BLaER1 (cell line): ENCODE measurements around the gene ISCA2.
"Not testable (repeated sequence)": the region's sequence is repeated elsewhere in the genome, so short reads cannot be mapped to it uniquely, and the experiment has no call there.

Experiments used
- H3K27ac ChIP-seq: shearing (Covaris generic); formaldehyde crosslinking; 2 replicates; pipeline ENCODE4 v1.8.1; 2022
- H3K27me3 ChIP-seq: shearing (Covaris generic); formaldehyde crosslinking; 2 replicates; pipeline ENCODE4 v1.8.1; 2022
- H3K36me3 ChIP-seq: shearing (Covaris generic); formaldehyde crosslinking; 2 replicates; pipeline ENCODE4 v1.8.1; 2022
- H3K4me1 ChIP-seq: shearing (Covaris generic); formaldehyde crosslinking; 2 replicates; pipeline ENCODE4 v1.8.1; 2022
- H3K4me2 ChIP-seq: shearing (Covaris generic); formaldehyde crosslinking; 2 replicates; pipeline ENCODE4 v1.8.1; 2022
- H3K4me3 ChIP-seq: shearing (Covaris generic); formaldehyde crosslinking; 2 replicates; pipeline ENCODE4 v1.8.1; 2022
- H3K9ac ChIP-seq: shearing (Covaris generic); formaldehyde crosslinking; 2 replicates; pipeline ENCODE4 v1.8.1; 2022
- H3K9me3 ChIP-seq: shearing (Covaris generic); formaldehyde crosslinking; 2 replicates; pipeline ENCODE4 v1.8.1; 2022
- H4K20me1 ChIP-seq: shearing (Covaris generic); formaldehyde crosslinking; 2 replicates; pipeline ENCODE4 v1.8.1; 2022
- Cebpa-rat ChIP-seq: shearing (Covaris generic); IDR thresholded peaks from 2 replicates; pipeline ENCODE4 v1.8.1; 2022

ISCA2 gene

GRCh38 chr14:74493343-74494261 is at the start of gene ISCA2:
Gene ISCA2, plus strand, starts transcription at chr14:74493765. Its CDS starts 10 bp downstream, at chr14:74493775.
- Histone ChIP-seq H3K4me1 (peaks cover 43% of the 10 kb centered on the region), H3K36me3 (peaks cover 28% of the 10 kb centered on the region), H3K9ac (peak within 1 kb of the TSS; percentile 93), H4K20me1 (peaks cover 36% of the 10 kb centered on the region), H3K9me3 (no peaks in the 10 kb centered on the region), H3K4me3 (peak within 1 kb of the TSS; percentile 89), H3K27me3 (peaks cover 7% of the 10 kb centered on the region; the same call in 1 of the 2 replicates), H3K27ac (peak within 1 kb of the TSS; percentile 89), H3K4me2 (peak within 1 kb of the TSS; percentile 92)
- TF ChIP-seq Cebpa-rat, result no peak

GRCh38 chr14:74444866-74445265 is 48.7 kb upstream of the ISCA2 start:
- Histone ChIP-seq H3K27me3 (no peaks in the 10 kb centered on the region), H3K9ac (no peak overlapping the region), H4K20me1 (no peaks in the 10 kb centered on the region), H3K9me3 (no peaks in the 10 kb centered on the region), H3K4me3 (no peak overlapping the region), H3K4me2 (no peak overlapping the region), H3K4me1 (no peaks in the 10 kb centered on the region), H3K27ac (no peak overlapping the region), H3K36me3 (no peaks in the 10 kb centered on the region)
- TF ChIP-seq Cebpa-rat, result no peak

- not testable (repeated sequence) for H3K27ac ChIP-seq, H3K9me3 ChIP-seq, H3K27me3 ChIP-seq, H3K4me3 ChIP-seq, H3K36me3 ChIP-seq, H4K20me1 ChIP-seq, H3K9ac ChIP-seq
- peaks cover 50% of the 10 kb centered on the region for H3K4me1 ChIP-seq
- H3K4me2 ChIP-seq, result peak overlapping the region; percentile 14; the same call in 1 of the 2 replicates
Observed at GRCh38 chr14:74454397-74454796, 39.2 kb upstream of the ISCA2 start.

GRCh38 chr14:74456684-74457564 is 36.6 kb upstream of the ISCA2 start:
- Histone ChIP-seq H3K27ac (peak overlapping the region; percentile 18; the same call in 1 of the 2 replicates), H3K27me3 (no peaks in the 10 kb centered on the region), H3K4me3 (0 out of 2 replicates have a peak overlapping the region, but pooled peaks have one; percentile 9), H3K9me3 (no peaks in the 10 kb centered on the region), H3K4me1 (peaks cover 66% of the 10 kb centered on the region), H3K36me3 (no peaks in the 10 kb centered on the region), H4K20me1 (no peaks in the 10 kb centered on the region), H3K4me2 (peak overlapping the region; percentile 75), H3K9ac (no peak overlapping the region)
- TF ChIP-seq Cebpa-rat, result no peak

- peaks cover 66% of the 10 kb centered on the region for H3K4me1 ChIP-seq
- no peak overlapping the region for H3K4me3 ChIP-seq
- no peaks in the 10 kb centered on the region for H3K9me3 ChIP-seq
- TF ChIP-seq Cebpa-rat, result no peak
- no peak overlapping the region for H3K9ac ChIP-seq
- peak overlapping the region; percentile 75 for H3K4me2 ChIP-seq
- H4K20me1 ChIP-seq, result no peaks in the 10 kb centered on the region
- no peaks in the 10 kb centered on the region for H3K36me3 ChIP-seq
- H3K27ac ChIP-seq, result peak overlapping the region; percentile 18; the same call in 1 of the 2 replicates
- no peaks in the 10 kb centered on the region for H3K27me3 ChIP-seq
Observed at GRCh38 chr14:74457565-74457895, 36.0 kb upstream of the ISCA2 start.

- H4K20me1 ChIP-seq, result no peaks in the 10 kb centered on the region
- no peak for TF ChIP-seq Cebpa-rat
- no peak overlapping the region for H3K4me3 ChIP-seq
- no peaks in the 10 kb centered on the region for H3K9me3 ChIP-seq
- peak overlapping the region; percentile 12; the same call in 1 of the 2 replicates for H3K4me2 ChIP-seq
- H3K4me1 ChIP-seq, result peaks cover 62% of the 10 kb centered on the region
- H3K27ac ChIP-seq, result no peak overlapping the region
- H3K9ac ChIP-seq, result no peak overlapping the region
- no peaks in the 10 kb centered on the region for H3K27me3 ChIP-seq
- H3K36me3 ChIP-seq, result no peaks in the 10 kb centered on the region
Observed at GRCh38 chr14:74459289-74459946, 34.1 kb upstream of the ISCA2 start.

- Histone ChIP-seq H3K27ac (no peak overlapping the region), H3K4me1 (peaks cover 57% of the 10 kb centered on the region), H3K4me3 (no peak overlapping the region), H4K20me1 (no peaks in the 10 kb centered on the region), H3K36me3 (no peaks in the 10 kb centered on the region), H3K27me3 (no peaks in the 10 kb centered on the region), H3K9ac (no peak overlapping the region), H3K9me3 (no peaks in the 10 kb centered on the region), H3K4me2 (peak overlapping the region; percentile 12; the same call in 1 of the 2 replicates)
- TF ChIP-seq Cebpa-rat, result no peak
Observed at GRCh38 chr14:74459976-74460375, 33.6 kb upstream of the ISCA2 start.

- TF ChIP-seq Cebpa-rat, result no peak
- no peaks in the 10 kb centered on the region for H3K9me3 ChIP-seq
- no peak overlapping the region for H3K4me2 ChIP-seq
- no peaks in the 10 kb centered on the region for H4K20me1 ChIP-seq
- H3K27ac ChIP-seq, result no peak overlapping the region
- H3K27me3 ChIP-seq, result no peaks in the 10 kb centered on the region
- peaks cover 27% of the 10 kb centered on the region for H3K4me1 ChIP-seq
- no peak overlapping the region for H3K4me3 ChIP-seq
- no peaks in the 10 kb centered on the region for H3K36me3 ChIP-seq
- H3K9ac ChIP-seq, result no peak overlapping the region
Observed at GRCh38 chr14:74462993-74463392, 30.6 kb upstream of the ISCA2 start.

GRCh38 chr14:74463697-74464096 is 29.9 kb upstream of the ISCA2 start:
- Histone ChIP-seq H3K4me1 (peaks cover 21% of the 10 kb centered on the region), H3K36me3 (no peaks in the 10 kb centered on the region), H3K9ac (no peak overlapping the region), H3K27ac (no peak overlapping the region), H3K4me2 (no peak overlapping the region), H3K4me3 (no peak overlapping the region), H3K9me3 (no peaks in the 10 kb centered on the region), H3K27me3 (no peaks in the 10 kb centered on the region), H4K20me1 (no peaks in the 10 kb centered on the region)
- no peak for TF ChIP-seq Cebpa-rat
